H9 (cell line): Measurements from ENCODE around the gene FHIT. TPM values are rescaled to one million over a fixed set of nuclear protein-coding genes. Genes with fewer than 3 reads are reported as not detected.

Experiments used
- DNase-seq: peaks from one replicate; pipeline ENCODE4 v3.0.0-alpha.2; 2017
- H2AFZ ChIP-seq: one replicate; pipeline ENCODE4 v1.6.1; 2013; ENCODE audit warnings: mild to moderate bottlenecking, low read length, control low read depth, moderate library complexity
- H2AK5ac ChIP-seq: 2 replicates; pipeline ENCODE4 v1.6.1; 2013; ENCODE audit warnings: low read length, control low read depth, mixed read lengths; ENCODE audit not compliant: insufficient read length
- H2BK120ac ChIP-seq: one replicate; pipeline ENCODE4 v1.6.1; 2013; ENCODE audit warnings: low read depth, mild to moderate bottlenecking, low read length, control low read depth, inconsistent platforms; ENCODE audit not compliant: poor library complexity, severe bottlenecking
- H2BK12ac ChIP-seq: 2 replicates; pipeline ENCODE4 v1.6.1; 2013; ENCODE audit warnings: low read length, control low read depth, mixed read lengths, low read depth; ENCODE audit not compliant: insufficient read length
- H2BK15ac ChIP-seq: 2 replicates; pipeline ENCODE4 v1.6.1; 2013; ENCODE audit warnings: low read depth, low read length, control low read depth
- H2BK20ac ChIP-seq: one replicate; pipeline ENCODE4 v1.6.1; 2013; ENCODE audit warnings: low read depth, mild to moderate bottlenecking, low read length, control low read depth, inconsistent platforms; ENCODE audit not compliant: poor library complexity, severe bottlenecking
- H2BK5ac ChIP-seq: 2 replicates; pipeline ENCODE4 v1.6.1; 2013; ENCODE audit warnings: low read length, control low read depth, mixed read lengths; ENCODE audit not compliant: insufficient read length
- H3K14ac ChIP-seq: 2 replicates; pipeline ENCODE4 v1.6.1; 2013; ENCODE audit warnings: low read length, control low read depth; ENCODE audit not compliant: insufficient read depth
- H3K18ac ChIP-seq: 2 replicates; pipeline ENCODE4 v1.6.1; 2013; ENCODE audit warnings: low read depth, mild to moderate bottlenecking, mixed read lengths, low read length, control low read depth; ENCODE audit not compliant: insufficient read length
- H3K23ac ChIP-seq: 2 replicates; pipeline ENCODE4 v1.6.1; 2013; ENCODE audit warnings: low read length, control low read depth, mixed read lengths, low read depth; ENCODE audit not compliant: insufficient read length
- H3K23me2 ChIP-seq: 2 replicates; pipeline ENCODE4 v1.6.1; 2013; ENCODE audit warnings: low read depth, mild to moderate bottlenecking, mixed read lengths, low read length, control low read depth; ENCODE audit not compliant: insufficient read length, poor library complexity, severe bottlenecking
- H3K27ac ChIP-seq: 2 replicates; pipeline ENCODE4 v1.5.1; 2013; ENCODE audit warnings: low read length, control low read depth, mixed read lengths, low read depth; ENCODE audit not compliant: insufficient read length
- H3K27me3 ChIP-seq: 2 replicates; pipeline ENCODE4 v1.6.1; 2013; ENCODE audit warnings: low read length, control low read depth, inconsistent platforms; ENCODE audit not compliant: insufficient read depth
- H3K4ac ChIP-seq: 2 replicates; pipeline ENCODE4 v1.6.1; 2013; ENCODE audit warnings: low read depth, mild to moderate bottlenecking, control low read depth, inconsistent platforms, low read length, moderate library complexity
- H3K4me1 ChIP-seq: 2 replicates; pipeline ENCODE4 v1.6.1; 2013; ENCODE audit warnings: low read length, control low read depth, inconsistent platforms; ENCODE audit not compliant: insufficient read depth
- H3K4me2 ChIP-seq: 2 replicates; pipeline ENCODE4 v1.6.1; 2013; ENCODE audit warnings: low read length, control low read depth, mixed read lengths; ENCODE audit not compliant: insufficient read length, insufficient read depth
- H3K56ac ChIP-seq: 2 replicates; pipeline ENCODE4 v1.6.1; 2013; ENCODE audit warnings: low read depth, mild to moderate bottlenecking, mixed read lengths, low read length, control low read depth; ENCODE audit not compliant: insufficient read length
- H3K79me1 ChIP-seq: 2 replicates; pipeline ENCODE4 v1.6.1; 2013; ENCODE audit warnings: low read depth, mild to moderate bottlenecking, moderate library complexity, low read length, control low read depth, inconsistent platforms; ENCODE audit not compliant: insufficient read depth, poor library complexity, severe bottlenecking
- H3K79me2 ChIP-seq: 2 replicates; pipeline ENCODE4 v1.6.1; 2013; ENCODE audit warnings: low read length, control low read depth, inconsistent platforms; ENCODE audit not compliant: insufficient read depth
- H3K9ac ChIP-seq: 2 replicates; pipeline ENCODE4 v1.6.1; 2013; ENCODE audit warnings: low read length, control low read depth, mixed read lengths; ENCODE audit not compliant: insufficient read length; ENCODE audit errors: extremely low read depth
- H3K9me3 ChIP-seq: one replicate; pipeline ENCODE4 v1.6.1; 2013; ENCODE audit warnings: low read depth, low read length, inconsistent platforms; ENCODE audit not compliant: control insufficient read depth
- H3T11ph ChIP-seq: one replicate; pipeline ENCODE4 v1.6.1; 2013; ENCODE audit warnings: mild to moderate bottlenecking, low read length, control low read depth, inconsistent platforms
- H4K20me1 ChIP-seq: one replicate; pipeline ENCODE4 v1.6.1; 2013; ENCODE audit not compliant: control insufficient read depth, insufficient read length, insufficient read depth
- H4K5ac ChIP-seq: 2 replicates; pipeline ENCODE4 v1.6.1; 2013; ENCODE audit warnings: low read depth, mild to moderate bottlenecking, mixed read lengths, low read length, control low read depth; ENCODE audit not compliant: insufficient read length
- H4K8ac ChIP-seq: replicated peaks from 2 replicates; pipeline ENCODE4 v1.6.1; 2013; ENCODE audit warnings: low read length, control low read depth, mixed read lengths, low read depth; ENCODE audit not compliant: insufficient read length
- H4K91ac ChIP-seq: 2 replicates; pipeline ENCODE4 v1.6.1; 2013; ENCODE audit warnings: low read depth, mild to moderate bottlenecking, moderate library complexity, mixed read lengths, low read length, control low read depth; ENCODE audit not compliant: insufficient read length
- H3K27ac Mint-ChIP-seq, 3 experiments: 2 replicates in 2 of 3; 3 replicates in 1 of 3; pipeline ENCODE4 v1.8.0; 2020 to 2021; ENCODE audit warnings: mixed read lengths in 3 of 3, mild to moderate bottlenecking in 1 of 3, moderate library complexity in 1 of 3
- H3K27me3 Mint-ChIP-seq: 2 replicates; pipeline ENCODE4 v1.8.0; 2021; ENCODE audit warnings: low read depth, mild to moderate bottlenecking, moderate library complexity, mixed read lengths
- H3K36me3 Mint-ChIP-seq, 3 experiments: 2 replicates in 2 of 3; 3 replicates in 1 of 3; pipeline ENCODE4 v1.8.0; 2020 to 2021; ENCODE audit warnings: low read depth in 3 of 3, mixed read lengths in 3 of 3; ENCODE audit not compliant: insufficient read depth in 1 of 3
- H3K4me1 Mint-ChIP-seq, 2 experiments: 2 replicates each; pipeline ENCODE4 v1.8.0; 2020; ENCODE audit warnings: mixed read lengths in 2 of 2
- H3K4me3 Mint-ChIP-seq, 2 experiments: 2 replicates in 1 of 2; 3 replicates in 1 of 2; pipeline ENCODE4 v1.8.0; 2020 to 2021; ENCODE audit warnings: mild to moderate bottlenecking in 2 of 2, mixed read lengths in 2 of 2, moderate library complexity in 1 of 2
- H3K9me3 Mint-ChIP-seq, 2 experiments: 2 replicates in 1 of 2; 3 replicates in 1 of 2; pipeline ENCODE4 v1.8.0; 2020; ENCODE audit warnings: mild to moderate bottlenecking in 2 of 2, mixed read lengths in 2 of 2, moderate library complexity in 1 of 2
- WGBS: extraction: QIAGEN DNeasy Blood & Tissue Kit; methylation state at CpG from one replicate; pipeline ENCODE4 v1.1.7; 2013; ENCODE audit warnings: missing lambda C conversion rate, low lambda C conversion rate, mixed read lengths; ENCODE audit not compliant: insufficient read length; ENCODE audit errors: extremely low coverage; 5-methylcytosine and 5-hydroxymethylcytosine counted together
- total RNA-seq: library from RNA; stranded (reverse); gene quantifications from 2 replicates; pipeline ENCODE4 v1.2.1, GENCODE V29; 2021
- TF ChIP-seq, protein P1 (sequence below): fragments of 200-600 bp; sonication (generic); conservative IDR thresholded peaks from 3 replicates; pipeline ENCODE4 v1.8.0; 2021; ENCODE audit warnings: antibody characterized with exemption, mild to moderate bottlenecking

FHIT gene
- total RNA-seq, 1 experiment from 2014 or later, result 3.0 TPM

DNA sequence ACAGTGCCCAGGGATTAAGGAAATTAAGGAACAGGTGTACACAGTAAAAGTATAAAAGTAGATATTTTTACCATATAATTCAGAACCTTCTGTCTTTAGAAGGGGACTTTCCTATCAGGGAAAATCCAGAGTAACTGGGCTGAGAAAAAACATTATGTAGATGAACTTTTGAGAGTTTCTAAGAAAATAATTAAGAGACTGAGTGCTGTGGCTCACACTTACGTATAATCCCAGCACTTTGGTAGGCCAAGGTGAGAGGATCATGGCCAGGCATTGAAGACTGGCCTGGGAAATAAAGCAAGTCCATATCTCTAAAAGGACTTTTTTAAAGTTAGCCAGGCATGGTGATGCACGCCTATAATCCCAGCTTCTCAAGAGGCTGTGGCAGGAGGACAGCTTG lies 1021.8 kb downstream of the FHIT start:
- H3K56ac ChIP-seq, result no peak overlapping the region
- H3K23me2 ChIP-seq, result no peaks in the 10 kb centered on the region
- no peak overlapping the region for H2BK20ac ChIP-seq
- H3K23ac ChIP-seq, result no peak overlapping the region
- H3K4ac ChIP-seq, result no peak overlapping the region
- H2AFZ ChIP-seq, result no peak overlapping the region
- H3K4me1 Mint-ChIP-seq, result no peaks in the 10 kb centered on the region
- H4K20me1 ChIP-seq, result no peaks in the 10 kb centered on the region
- H3K4me1 ChIP-seq, result no peaks in the 10 kb centered on the region
- no peak overlapping the region for H2BK120ac ChIP-seq
- H3K36me3 Mint-ChIP-seq, result no peaks in the 10 kb centered on the region; a peak in 4 of 7 replicates
- peaks cover 0 to 4% of the 10 kb centered on the region in 2 experiments; a peak in 2 of 5 replicates for H3K9me3 Mint-ChIP-seq
- no peak overlapping the region for H3K4me3 Mint-ChIP-seq
- H3K14ac ChIP-seq, result no peak overlapping the region
- H3T11ph ChIP-seq, result no peak overlapping the region
- no peak overlapping the region for H2AK5ac ChIP-seq
- no peak overlapping the region for H4K91ac ChIP-seq
- no peak overlapping the region for H3K27ac ChIP-seq
- H3K79me1 ChIP-seq, result no peaks in the 10 kb centered on the region
- no peaks in the 10 kb centered on the region; the same call in 1 of the 2 replicates for H3K27me3 Mint-ChIP-seq
- no peak overlapping the region for H2BK5ac ChIP-seq
- H3K9ac ChIP-seq, result no peak overlapping the region
- no peak overlapping the region for H4K5ac ChIP-seq
- H2BK15ac ChIP-seq, result no peak overlapping the region
- WGBS, result no CpG with 5 or more reads among the region's 2 CpGs
- no peaks in the 10 kb centered on the region for H3K79me2 ChIP-seq
- H3K9me3 ChIP-seq, result no peaks in the 10 kb centered on the region
- DNase-seq, result no peak
- H2BK12ac ChIP-seq, result no peak overlapping the region
- H3K27ac Mint-ChIP-seq, result no peak overlapping the region
- H3K18ac ChIP-seq, result no peak overlapping the region
- TF ChIP-seq, protein P1, sequence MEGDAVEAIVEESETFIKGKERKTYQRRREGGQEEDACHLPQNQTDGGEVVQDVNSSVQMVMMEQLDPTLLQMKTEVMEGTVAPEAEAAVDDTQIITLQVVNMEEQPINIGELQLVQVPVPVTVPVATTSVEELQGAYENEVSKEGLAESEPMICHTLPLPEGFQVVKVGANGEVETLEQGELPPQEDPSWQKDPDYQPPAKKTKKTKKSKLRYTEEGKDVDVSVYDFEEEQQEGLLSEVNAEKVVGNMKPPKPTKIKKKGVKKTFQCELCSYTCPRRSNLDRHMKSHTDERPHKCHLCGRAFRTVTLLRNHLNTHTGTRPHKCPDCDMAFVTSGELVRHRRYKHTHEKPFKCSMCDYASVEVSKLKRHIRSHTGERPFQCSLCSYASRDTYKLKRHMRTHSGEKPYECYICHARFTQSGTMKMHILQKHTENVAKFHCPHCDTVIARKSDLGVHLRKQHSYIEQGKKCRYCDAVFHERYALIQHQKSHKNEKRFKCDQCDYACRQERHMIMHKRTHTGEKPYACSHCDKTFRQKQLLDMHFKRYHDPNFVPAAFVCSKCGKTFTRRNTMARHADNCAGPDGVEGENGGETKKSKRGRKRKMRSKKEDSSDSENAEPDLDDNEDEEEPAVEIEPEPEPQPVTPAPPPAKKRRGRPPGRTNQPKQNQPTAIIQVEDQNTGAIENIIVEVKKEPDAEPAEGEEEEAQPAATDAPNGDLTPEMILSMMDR, result no peak
- no peak overlapping the region for H4K8ac ChIP-seq
- H3K4me2 ChIP-seq, result no peak overlapping the region
- H3K27me3 ChIP-seq, result no peaks in the 10 kb centered on the region
